Chondrocyte (in vitro differentiated cells): ENCODE measurements around the gene ATG16L2. TPM values are rescaled to one million over a fixed set of nuclear protein-coding genes. Genes with fewer than 3 reads are reported as not detected.
"Not testable (repeated sequence)": the region's sequence is repeated elsewhere in the genome, so short reads cannot be mapped to it uniquely, and the experiment has no call there.

Source experiments
- DNase-seq: peaks from one replicate; pipeline ENCODE4 v3.0.0; 2021; ENCODE audit warnings: mixed read lengths, low spot score
- H3K27ac Mint-ChIP-seq: one replicate; pipeline ENCODE4 v1.8.0; 2021; ENCODE audit warnings: mild to moderate bottlenecking, moderate library complexity, mixed read lengths; ENCODE audit not compliant: unreplicated experiment
- H3K27me3 Mint-ChIP-seq: 2 replicates; pipeline ENCODE4 v1.8.0; 2021; ENCODE audit warnings: low read depth, mixed read lengths
- H3K36me3 Mint-ChIP-seq: 2 replicates; pipeline ENCODE4 v1.8.0; 2021; ENCODE audit warnings: low read depth, mixed read lengths
- H3K4me1 Mint-ChIP-seq: 2 replicates; pipeline ENCODE4 v1.8.0; 2021; ENCODE audit warnings: low read depth, mild to moderate bottlenecking, mixed read lengths
- H3K4me3 Mint-ChIP-seq: one replicate; pipeline ENCODE4 v1.8.0; 2021; ENCODE audit warnings: mild to moderate bottlenecking, moderate library complexity, mixed read lengths; ENCODE audit not compliant: unreplicated experiment
- H3K9me3 Mint-ChIP-seq: 2 replicates; pipeline ENCODE4 v1.8.0; 2021; ENCODE audit warnings: low read depth, mixed read lengths
- total RNA-seq: library from RNA; stranded (reverse); gene quantifications from 3 replicates; pipeline ENCODE4 v1.2.1, GENCODE V29; 2021
- TF ChIP-seq, protein P1 (sequence below): fragments of 200-600 bp; sonication (generic); IDR thresholded peaks from 2 replicates; pipeline ENCODE4 v1.5.0; 2021; ENCODE audit warnings: antibody characterized with exemption, mild to moderate bottlenecking, moderate library complexity

Gene ATG16L2
- total RNA-seq, 1 donor from 2014 or later, result 9.9 TPM

DNA sequence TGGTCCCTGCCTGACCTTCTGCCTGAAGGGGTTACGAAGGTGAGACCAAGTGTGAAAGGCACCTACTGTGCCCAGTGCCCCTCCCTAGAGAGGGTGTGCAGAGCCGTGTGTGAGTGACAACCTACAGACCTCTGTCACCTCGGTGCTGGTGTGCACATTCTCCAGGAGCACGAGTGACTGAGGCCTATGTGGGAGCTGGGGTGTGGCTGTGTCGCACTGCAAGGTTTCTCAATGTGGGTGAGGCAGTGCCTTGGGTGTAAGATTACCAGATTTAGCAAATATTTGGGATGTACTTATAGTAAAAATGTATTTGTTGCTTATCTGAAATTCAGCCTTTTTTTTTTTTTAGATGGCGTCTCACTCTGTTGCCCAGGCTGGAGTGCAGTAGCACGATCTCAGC lies 26.0 kb upstream of the ATG16L2 start:
- Mint-ChIP-seq H3K4me3 (no peak overlapping the region), H3K9me3 (no peaks in the 10 kb centered on the region), H3K36me3 (no peaks in the 10 kb centered on the region), H3K27ac (no peak overlapping the region), H3K4me1 (peaks cover 40% of the 10 kb centered on the region), H3K27me3 (no peaks in the 10 kb centered on the region)
- DNase-seq, result no peak
- TF ChIP-seq, protein P1, sequence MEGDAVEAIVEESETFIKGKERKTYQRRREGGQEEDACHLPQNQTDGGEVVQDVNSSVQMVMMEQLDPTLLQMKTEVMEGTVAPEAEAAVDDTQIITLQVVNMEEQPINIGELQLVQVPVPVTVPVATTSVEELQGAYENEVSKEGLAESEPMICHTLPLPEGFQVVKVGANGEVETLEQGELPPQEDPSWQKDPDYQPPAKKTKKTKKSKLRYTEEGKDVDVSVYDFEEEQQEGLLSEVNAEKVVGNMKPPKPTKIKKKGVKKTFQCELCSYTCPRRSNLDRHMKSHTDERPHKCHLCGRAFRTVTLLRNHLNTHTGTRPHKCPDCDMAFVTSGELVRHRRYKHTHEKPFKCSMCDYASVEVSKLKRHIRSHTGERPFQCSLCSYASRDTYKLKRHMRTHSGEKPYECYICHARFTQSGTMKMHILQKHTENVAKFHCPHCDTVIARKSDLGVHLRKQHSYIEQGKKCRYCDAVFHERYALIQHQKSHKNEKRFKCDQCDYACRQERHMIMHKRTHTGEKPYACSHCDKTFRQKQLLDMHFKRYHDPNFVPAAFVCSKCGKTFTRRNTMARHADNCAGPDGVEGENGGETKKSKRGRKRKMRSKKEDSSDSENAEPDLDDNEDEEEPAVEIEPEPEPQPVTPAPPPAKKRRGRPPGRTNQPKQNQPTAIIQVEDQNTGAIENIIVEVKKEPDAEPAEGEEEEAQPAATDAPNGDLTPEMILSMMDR, result no peak

DNA sequence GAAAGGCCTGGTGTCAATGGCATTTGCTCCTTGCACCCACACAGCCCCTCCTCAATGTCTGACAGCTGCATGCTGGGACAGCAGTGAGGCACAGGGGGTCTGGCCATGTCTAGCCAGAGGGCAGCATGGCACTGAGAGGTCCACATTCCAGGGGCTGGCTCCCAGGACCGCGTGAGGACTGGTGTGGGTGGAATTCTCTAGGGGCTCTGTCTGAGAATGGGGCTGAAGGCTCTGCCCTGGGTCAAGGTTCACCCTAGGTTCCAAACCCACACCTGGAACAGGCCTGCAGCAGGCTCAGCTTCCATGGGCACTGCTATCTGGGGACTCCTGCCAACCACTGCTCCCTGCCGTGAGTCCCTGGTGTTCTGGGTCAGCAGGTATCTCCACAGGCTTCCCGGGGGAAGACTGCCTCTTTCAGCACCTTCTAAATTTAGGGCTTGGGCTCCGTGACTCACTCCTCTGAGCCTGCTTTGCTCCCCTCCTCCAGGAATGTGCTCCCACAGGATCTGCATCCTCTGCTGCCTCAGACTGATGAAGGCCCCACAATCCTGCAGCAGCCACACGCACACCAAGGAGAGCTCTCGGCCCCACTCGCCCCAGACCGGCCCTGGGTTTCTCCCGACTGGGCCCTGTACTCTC lies 24.6 kb upstream of the ATG16L2 start:
- no peaks in the 10 kb centered on the region for H3K36me3 Mint-ChIP-seq
- H3K27ac Mint-ChIP-seq, result peak overlapping the region; percentile 89
- no peaks in the 10 kb centered on the region for H3K9me3 Mint-ChIP-seq
- no peak overlapping the region for H3K4me3 Mint-ChIP-seq
- DNase-seq, result no peak
- H3K4me1 Mint-ChIP-seq, result peaks cover 49% of the 10 kb centered on the region
- no peaks in the 10 kb centered on the region for H3K27me3 Mint-ChIP-seq
- TF ChIP-seq, protein P1, result no peak

DNA sequence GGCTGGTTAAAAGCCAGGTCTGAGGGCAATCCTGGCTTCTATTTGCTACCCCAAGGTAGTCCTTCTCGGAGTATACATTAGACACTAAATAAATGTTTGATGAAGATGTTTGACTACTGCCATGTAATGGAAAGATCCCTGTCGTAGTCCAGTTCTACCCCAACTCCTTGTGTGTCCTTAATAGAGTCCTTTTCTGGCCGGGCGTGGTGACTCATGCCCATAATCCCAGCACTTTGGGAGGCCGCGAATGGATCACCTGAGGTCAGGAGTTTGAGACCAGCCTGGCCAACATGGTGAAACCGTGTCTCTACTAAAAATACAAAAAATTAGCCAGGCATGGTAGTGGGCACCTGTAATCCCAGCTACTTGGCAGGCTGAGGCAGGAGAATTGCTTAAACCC lies 23.0 kb upstream of the ATG16L2 start:
- not testable (repeated sequence) for H3K27ac Mint-ChIP-seq, H3K9me3 Mint-ChIP-seq, H3K36me3 Mint-ChIP-seq, H3K27me3 Mint-ChIP-seq, H3K4me3 Mint-ChIP-seq, DNase-seq
- H3K4me1 Mint-ChIP-seq, result peaks cover 53% of the 10 kb centered on the region

DNA sequence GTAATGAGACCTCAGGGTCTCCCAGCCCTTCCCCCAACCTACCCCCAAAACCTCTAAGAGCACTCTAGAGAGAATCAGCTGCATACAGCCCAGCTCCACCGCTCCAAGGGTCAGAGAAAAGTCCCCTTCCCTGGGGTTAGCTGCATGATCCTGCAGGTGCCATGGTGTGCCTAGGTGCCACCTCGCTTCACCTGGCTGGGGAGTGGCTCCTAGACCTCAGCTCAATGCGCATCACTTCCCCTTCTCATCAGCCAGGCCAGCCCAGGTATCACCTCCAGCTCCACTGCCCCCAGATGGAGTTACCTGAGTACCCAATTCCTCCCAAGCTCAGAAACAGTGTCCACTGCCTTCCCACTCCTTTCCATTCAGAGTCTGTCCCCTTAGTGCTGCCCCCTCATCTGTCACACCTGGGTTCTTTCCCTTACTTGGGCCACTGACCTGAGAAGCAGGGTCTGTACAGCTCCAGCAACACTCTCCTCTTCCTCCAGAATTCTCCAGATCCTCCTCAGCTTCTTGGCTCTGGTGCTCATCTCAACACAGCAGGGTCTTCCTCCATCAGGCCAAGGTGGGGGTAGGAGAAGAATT lies 21.7 kb upstream of the ATG16L2 start:
- TF ChIP-seq, protein P1, result no peak
- Mint-ChIP-seq H3K9me3 (no peaks in the 10 kb centered on the region), H3K4me1 (peaks cover 53% of the 10 kb centered on the region), H3K27ac (peak overlapping the region; percentile 99), H3K4me3 (peak overlapping the region; percentile 4), H3K27me3 (no peaks in the 10 kb centered on the region), H3K36me3 (no peaks in the 10 kb centered on the region)
- no peak for DNase-seq

DNA sequence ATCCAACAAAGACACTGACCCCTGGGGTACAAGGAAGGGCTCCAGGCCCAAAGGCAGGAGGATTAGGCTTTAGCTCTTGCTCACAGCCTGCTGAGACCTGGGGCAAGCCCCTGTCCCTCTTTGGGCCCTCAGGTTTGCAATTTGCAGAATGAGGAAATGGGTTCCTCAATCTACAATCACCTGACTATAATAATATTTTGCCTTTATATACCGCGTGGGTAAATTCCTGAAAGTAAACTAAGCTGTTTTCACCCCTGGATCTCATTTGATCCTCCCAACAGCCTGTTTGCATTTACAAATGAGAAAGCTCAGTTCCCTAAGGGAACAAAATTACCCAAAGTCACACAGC lies 21.2 kb upstream of the ATG16L2 start:
- TF ChIP-seq, protein P1, result no peak
- no peaks in the 10 kb centered on the region for H3K36me3 Mint-ChIP-seq
- no peak for DNase-seq
- peak overlapping the region; percentile 37 for H3K4me3 Mint-ChIP-seq
- H3K27me3 Mint-ChIP-seq, result no peaks in the 10 kb centered on the region
- H3K27ac Mint-ChIP-seq, result peak overlapping the region; percentile 99
- no peaks in the 10 kb centered on the region for H3K9me3 Mint-ChIP-seq
- H3K4me1 Mint-ChIP-seq, result peaks cover 51% of the 10 kb centered on the region
